ENCODE measurements around the gene LPIN3. TPM values are rescaled to one million over a fixed set of nuclear protein-coding genes. Genes with fewer than 3 reads are reported as not detected.

Gene LPIN3
- total and polyA plus RNA-seq, 12 donors: 11.1 to 45.5 (median 18.2) TPM

GRCh38 chr20:41316602-41317545 is 23.7 kb upstream of the LPIN3 start:
- H3K4me3 ChIP-seq: peak overlapping the region; percentile 53 to 90 (median 84)
- no peaks in the 10 kb centered on the region for H3K27me3 ChIP-seq
- peaks cover 3 to 53% (median 42%) of the 10 kb centered on the region in 9 donors for H3K4me1 ChIP-seq
- no peaks in the 10 kb centered on the region for H3K9me3 ChIP-seq
- H3K36me3 ChIP-seq: no peaks in the 10 kb centered on the region
- peak; percentile 46 to 78 (median 66) for ATAC-seq
- WGBS, 2 donors: 2 to 3% methylated on average over 57 to 61 of the region's 66 CpGs
- peak; percentile 85 to 88 for DNase-seq
- TF ChIP-seq, protein P1, sequence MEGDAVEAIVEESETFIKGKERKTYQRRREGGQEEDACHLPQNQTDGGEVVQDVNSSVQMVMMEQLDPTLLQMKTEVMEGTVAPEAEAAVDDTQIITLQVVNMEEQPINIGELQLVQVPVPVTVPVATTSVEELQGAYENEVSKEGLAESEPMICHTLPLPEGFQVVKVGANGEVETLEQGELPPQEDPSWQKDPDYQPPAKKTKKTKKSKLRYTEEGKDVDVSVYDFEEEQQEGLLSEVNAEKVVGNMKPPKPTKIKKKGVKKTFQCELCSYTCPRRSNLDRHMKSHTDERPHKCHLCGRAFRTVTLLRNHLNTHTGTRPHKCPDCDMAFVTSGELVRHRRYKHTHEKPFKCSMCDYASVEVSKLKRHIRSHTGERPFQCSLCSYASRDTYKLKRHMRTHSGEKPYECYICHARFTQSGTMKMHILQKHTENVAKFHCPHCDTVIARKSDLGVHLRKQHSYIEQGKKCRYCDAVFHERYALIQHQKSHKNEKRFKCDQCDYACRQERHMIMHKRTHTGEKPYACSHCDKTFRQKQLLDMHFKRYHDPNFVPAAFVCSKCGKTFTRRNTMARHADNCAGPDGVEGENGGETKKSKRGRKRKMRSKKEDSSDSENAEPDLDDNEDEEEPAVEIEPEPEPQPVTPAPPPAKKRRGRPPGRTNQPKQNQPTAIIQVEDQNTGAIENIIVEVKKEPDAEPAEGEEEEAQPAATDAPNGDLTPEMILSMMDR (IDR thresholded peaks at IDR 0.05): no peak
- intact Hi-C loops (cut with DNase I): loop anchor here in 7 of 10 donors (5.0 kb wide), 4 partner anchors 45 to 145 kb away; no protein-coding TSS in a partner anchor
- H3K27ac ChIP-seq: peak overlapping the region; percentile 75 to 96 (median 92)

- H3K27ac ChIP-seq: peak within 1 kb of the TSS; percentile 75 to 96 (median 92)
- H3K4me1 ChIP-seq: peaks cover 3 to 50% (median 41%) of the 10 kb centered on the region in 9 donors
- H3K36me3 ChIP-seq: no peaks in the 10 kb centered on the region
- peak within 1 kb of the TSS; percentile 53 to 90 (median 84) for H3K4me3 ChIP-seq
- DNase-seq (peak; percentile 97 to 99), ATAC-seq (peak; percentile 97 to 99 (median 98))
- no peaks in the 10 kb centered on the region for H3K9me3 ChIP-seq
- 1 to 3% methylated on average over 27 to 52 of the region's 64 CpGs for WGBS, 2 donors
- TF ChIP-seq, protein P1 (IDR thresholded peaks at IDR 0.05): peak in 1 of 9 donors; percentile 9
- intact Hi-C loops (cut with DNase I): loop anchor here in 7 of 10 donors (5.0 kb wide), 4 partner anchors 45 to 145 kb away; no protein-coding TSS in a partner anchor
- H3K27me3 ChIP-seq: no peaks in the 10 kb centered on the region
These were observed 22.9 kb upstream of the LPIN3 start, which contains the start of gene ZHX3 for GRCh38 chr20:41317546-41318270. TSS of gene ZHX3 (minus strand) at chr20:41317731. CDS start at chr20:41204916, 112,815 bp downstream.

GRCh38 chr20:41318271-41318649 is 22.4 kb upstream of the LPIN3 start:
- Histone ChIP-seq H3K36me3 (no peaks in the 10 kb centered on the region), H3K27ac (peak overlapping the region; percentile 20 to 96 (median 90)), H3K4me3 (peak overlapping the region in 7 of 10 donors; percentile 55 to 89 (median 83)), H3K9me3 (no peaks in the 10 kb centered on the region), H3K4me1 (peaks cover 3 to 44% (median 41%) of the 10 kb centered on the region in 9 donors), H3K27me3 (no peaks in the 10 kb centered on the region)
- ATAC-seq: no peak
- intact Hi-C loops (cut with DNase I): loop anchor here in 7 of 10 donors (5.0 kb wide), 4 partner anchors 46 to 146 kb away; no protein-coding TSS in a partner anchor
- 60 to 64% methylated on average over 5 of the region's 5 CpGs for WGBS, 2 donors
- no peak for DNase-seq
- TF ChIP-seq, protein P1 (IDR thresholded peaks at IDR 0.05): no peak

GRCh38 chr20:41320441-41320840 is 20.2 kb upstream of the LPIN3 start:
- Histone ChIP-seq H3K4me1 (peaks cover 0 to 28% (median 20%) of the 10 kb centered on the region in 9 donors), H3K27me3 (no peaks in the 10 kb centered on the region), H3K4me3 (no peak overlapping the region), H3K27ac (no peak overlapping the region), H3K36me3 (no peaks in the 10 kb centered on the region), H3K9me3 (no peaks in the 10 kb centered on the region)
- TF ChIP-seq, protein P1 (IDR thresholded peaks at IDR 0.05): no peak
- intact Hi-C loops (cut with DNase I): no loop called here
- no peak for DNase-seq
- no peak for ATAC-seq
